Activated CD8-positive, alpha-beta T cell treated with anti-CD3 and anti-CD28 coated beads for 36 hours (primary cell): ENCODE results near the gene UBA6. TPM values are rescaled to one million over a fixed set of nuclear protein-coding genes. Genes with fewer than 3 reads are reported as not detected.

ENCODE experiments used
- ATAC-seq: fragments of 200-7000 bp; cut with Tn5 transposase; one replicate; pipeline ENCODE4 v1.10.0; 2021; ENCODE audit warnings: mild to moderate bottlenecking, moderate library complexity
- CTCF ChIA-PET: fragments of 350-600 bp; sonication (Branson Sonifier 250); formaldehyde crosslinking; loops from one replicate; lab custom pipeline; 2021; ENCODE audit warnings: antibody characterized with exemption; lab: Charles Lee
- POLR2A ChIA-PET: fragments of 350-600 bp; sonication (Branson Sonifier 250); formaldehyde crosslinking; loops from one replicate; lab custom pipeline; 2021; ENCODE audit warnings: antibody characterized with exemption; lab: Charles Lee
- DNase-seq: peaks from one replicate; pipeline ENCODE4 v3.0.0-alpha.2; 2020
- H3K27ac Mint-ChIP-seq: one replicate; pipeline ENCODE4 v1.8.0; 2021; ENCODE audit warnings: mild to moderate bottlenecking, mixed read lengths
- H3K27me3 Mint-ChIP-seq: one replicate; pipeline ENCODE4 v1.8.0; 2021; ENCODE audit warnings: mixed read lengths
- H3K36me3 Mint-ChIP-seq: one replicate; pipeline ENCODE4 v1.8.0; 2021; ENCODE audit warnings: low read depth, mixed read lengths
- H3K4me1 Mint-ChIP-seq: one replicate; pipeline ENCODE4 v1.8.0; 2021; ENCODE audit warnings: low read depth, mixed read lengths
- H3K4me3 Mint-ChIP-seq: one replicate; pipeline ENCODE4 v1.8.0; 2021; ENCODE audit warnings: mild to moderate bottlenecking, moderate library complexity, mixed read lengths
- H3K9me3 Mint-ChIP-seq: one replicate; pipeline ENCODE4 v1.8.0; 2021; ENCODE audit warnings: mixed read lengths
- CTCF ChIP-seq: fragments of 200-600 bp; IDR thresholded peaks from one replicate; pipeline ENCODE4 v1.8.0; 2022; ENCODE audit warnings: antibody characterized with exemption, mild to moderate bottlenecking
- intact Hi-C: fragments of 100-400 bp; cut with micrococcal nuclease; formaldehyde crosslinking; loops from one replicate; pipeline ENCODE4 v1.10.0; 2022
- total RNA-seq, 2 experiments: library from RNA; stranded (reverse); gene quantifications; one replicate each; pipeline ENCODE4 v1.2.3, GENCODE V29; 2021

Gene UBA6
- total RNA-seq, 2 experiments from 2014 or later: 81.2 to 87.5 TPM

GRCh38 chr4:67717586-67717985, 16.6 kb upstream of the UBA6 start:
- Mint-ChIP-seq H3K4me3 (no peak overlapping the region), H3K9me3 (peaks cover 1% of the 10 kb centered on the region), H3K27ac (no peak overlapping the region), H3K36me3 (peaks cover 43% of the 10 kb centered on the region), H3K27me3 (no peaks in the 10 kb centered on the region), H3K4me1 (peaks cover 16% of the 10 kb centered on the region)
- no peak for TF ChIP-seq CTCF
- CTCF ChIA-PET: interaction anchor here (0.7 to 1.2 kb wide), 2 partner anchors 10 to 29 kb away, joined by 3 to 4 read pairs; no protein-coding TSS in a partner anchor
- intact Hi-C loops: no loop called here
- POLR2A ChIA-PET: interaction anchor here (0.6 to 0.7 kb wide), 2 partner anchors 16 to 55 kb away, joined by 3 to 4 read pairs; no protein-coding TSS in a partner anchor
- ATAC-seq (no peak), DNase-seq (no peak)

- H3K4me3 Mint-ChIP-seq: no peak overlapping the region
- TF ChIP-seq CTCF: no peak
- H3K27ac Mint-ChIP-seq: peak overlapping the region; percentile 90
- DNase-seq (no peak), ATAC-seq (no peak)
- H3K4me1 Mint-ChIP-seq: peaks cover 30% of the 10 kb centered on the region
- peaks cover 1% of the 10 kb centered on the region for H3K9me3 Mint-ChIP-seq
- peaks cover 25% of the 10 kb centered on the region for H3K36me3 Mint-ChIP-seq
- POLR2A ChIA-PET: interaction anchor here (2.3 kb wide), 1 partner anchor 14 kb away, joined by 6 read pairs; the partner anchor contains the start of gene UBA6
- CTCF ChIA-PET: interaction anchor here (1.0 to 1.4 kb wide), 2 partner anchors 14 to 34 kb away, joined by 3 to 6 read pairs; partner anchors contain the start of gene UBA6
- no peaks in the 10 kb centered on the region for H3K27me3 Mint-ChIP-seq
- intact Hi-C loops: no loop called here
Observed at GRCh38 chr4:67714955-67715354, 14.0 kb upstream of the UBA6 start.

- POLR2A ChIA-PET: interaction anchor here (2.3 kb wide), 1 partner anchor 13 kb away, joined by 6 read pairs; the partner anchor contains the start of gene UBA6
- Mint-ChIP-seq H3K9me3 (peaks cover 1% of the 10 kb centered on the region), H3K27ac (peak overlapping the region; percentile 90), H3K4me3 (peak overlapping the region; percentile 46), H3K36me3 (peaks cover 26% of the 10 kb centered on the region), H3K4me1 (peaks cover 35% of the 10 kb centered on the region), H3K27me3 (no peaks in the 10 kb centered on the region)
- CTCF ChIA-PET: interaction anchor here (0.7 to 1.5 kb wide), 3 partner anchors 13 to 33 kb away, joined by 3 to 6 read pairs (median 6); partner anchors contain the start of gene UBA6
- intact Hi-C loops: no loop called here
- DNase-seq: peak; percentile 82
- peak; percentile 99 for ATAC-seq
- TF ChIP-seq CTCF: no peak
Observed at GRCh38 chr4:67714248-67714583, 13.3 kb upstream of the UBA6 start.

GRCh38 chr4:67713529-67714247, 12.7 kb upstream of the UBA6 start:
- intact Hi-C loops: no loop called here
- TF ChIP-seq CTCF: no peak
- Mint-ChIP-seq H3K36me3 (peaks cover 26% of the 10 kb centered on the region), H3K4me3 (peak overlapping the region; percentile 46), H3K4me1 (peaks cover 35% of the 10 kb centered on the region), H3K27ac (peak overlapping the region; percentile 90), H3K9me3 (peaks cover 1% of the 10 kb centered on the region), H3K27me3 (no peaks in the 10 kb centered on the region)
- ChIA-PET POLR2A (interaction anchor here (2.3 kb wide), 1 partner anchor 13 kb away, joined by 6 read pairs; the partner anchor contains the start of gene UBA6), CTCF (interaction anchor here (0.7 to 1.5 kb wide), 4 partner anchors 12 to 33 kb away, joined by 3 to 6 read pairs (median 4); partner anchors contain the start of gene UBA6)
- ATAC-seq (peak; percentile 72), DNase-seq (no peak)
